IPS-20b (cell line): Measurements from ENCODE around the gene LAMP2.

Source experiments
- H3K27ac ChIP-seq: one replicate; pipeline ENCODE4 v1.5.1; 2013; ENCODE audit warnings: low read length
- H3K27me3 ChIP-seq: 2 replicates; pipeline ENCODE4 v1.6.1; 2013; ENCODE audit warnings: mild to moderate bottlenecking, low read length, inconsistent platforms; ENCODE audit not compliant: insufficient read depth
- H3K36me3 ChIP-seq: 2 replicates; pipeline ENCODE4 v1.6.1; 2013; ENCODE audit warnings: low read depth, mild to moderate bottlenecking, inconsistent platforms, low read length, moderate library complexity; ENCODE audit not compliant: insufficient read depth
- H3K4me1 ChIP-seq: 2 replicates; pipeline ENCODE4 v1.6.1; 2013; ENCODE audit warnings: mild to moderate bottlenecking, control low read depth, inconsistent platforms, low read length, moderate library complexity; ENCODE audit not compliant: insufficient read depth
- H3K4me3 ChIP-seq: 2 replicates; pipeline ENCODE4 v1.5.1; 2013; ENCODE audit warnings: mild to moderate bottlenecking, low read length, inconsistent platforms
- H3K9ac ChIP-seq: 2 replicates; pipeline ENCODE4 v1.6.1; 2013; ENCODE audit warnings: low read depth, mild to moderate bottlenecking, inconsistent platforms, low read length, moderate library complexity
- H3K9me3 ChIP-seq: 2 replicates; pipeline ENCODE4 v1.6.1; 2013; ENCODE audit warnings: mild to moderate bottlenecking, low read depth, low read length, inconsistent platforms; ENCODE audit not compliant: insufficient read depth

The LAMP2 gene

GRCh38 chrX:120401301-120401700 is 67.8 kb downstream of the LAMP2 start:
- Histone ChIP-seq H3K4me3 (no peak overlapping the region), H3K9me3 (no peaks in the 10 kb centered on the region), H3K27ac (no peak overlapping the region), H3K4me1 (no peaks in the 10 kb centered on the region), H3K36me3 (no peaks in the 10 kb centered on the region), H3K27me3 (no peaks in the 10 kb centered on the region), H3K9ac (no peak overlapping the region)

DNA sequence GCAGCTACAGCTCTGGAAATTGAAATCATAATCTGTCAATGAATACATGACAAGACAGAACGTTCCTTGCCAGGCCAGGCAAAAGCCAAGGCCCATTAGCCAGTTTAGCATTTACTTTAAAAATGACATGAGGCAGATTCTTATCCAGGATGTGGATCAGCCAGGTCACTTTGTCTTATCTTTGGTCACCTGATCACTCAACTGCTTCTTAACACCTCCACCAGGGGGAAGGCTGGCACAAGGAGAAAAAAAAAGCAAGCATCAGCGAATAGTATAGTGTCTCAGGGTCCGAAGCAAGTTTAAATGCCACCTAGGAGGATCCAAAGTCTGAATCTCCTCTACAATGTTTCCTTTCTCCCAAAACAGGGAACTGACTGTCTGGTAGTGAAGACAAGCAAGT is 88.4 kb downstream of the LAMP2 start:
- H3K4me1 ChIP-seq = peaks cover 9% of the 10 kb centered on the region; the same call in 1 of the 2 replicates
- H3K27ac ChIP-seq = no peak overlapping the region
- no peaks in the 10 kb centered on the region for H3K9me3 ChIP-seq
- no peaks in the 10 kb centered on the region for H3K27me3 ChIP-seq
- H3K4me3 ChIP-seq = no peak overlapping the region
- no peaks in the 10 kb centered on the region for H3K36me3 ChIP-seq
- H3K9ac ChIP-seq = no peak overlapping the region

DNA sequence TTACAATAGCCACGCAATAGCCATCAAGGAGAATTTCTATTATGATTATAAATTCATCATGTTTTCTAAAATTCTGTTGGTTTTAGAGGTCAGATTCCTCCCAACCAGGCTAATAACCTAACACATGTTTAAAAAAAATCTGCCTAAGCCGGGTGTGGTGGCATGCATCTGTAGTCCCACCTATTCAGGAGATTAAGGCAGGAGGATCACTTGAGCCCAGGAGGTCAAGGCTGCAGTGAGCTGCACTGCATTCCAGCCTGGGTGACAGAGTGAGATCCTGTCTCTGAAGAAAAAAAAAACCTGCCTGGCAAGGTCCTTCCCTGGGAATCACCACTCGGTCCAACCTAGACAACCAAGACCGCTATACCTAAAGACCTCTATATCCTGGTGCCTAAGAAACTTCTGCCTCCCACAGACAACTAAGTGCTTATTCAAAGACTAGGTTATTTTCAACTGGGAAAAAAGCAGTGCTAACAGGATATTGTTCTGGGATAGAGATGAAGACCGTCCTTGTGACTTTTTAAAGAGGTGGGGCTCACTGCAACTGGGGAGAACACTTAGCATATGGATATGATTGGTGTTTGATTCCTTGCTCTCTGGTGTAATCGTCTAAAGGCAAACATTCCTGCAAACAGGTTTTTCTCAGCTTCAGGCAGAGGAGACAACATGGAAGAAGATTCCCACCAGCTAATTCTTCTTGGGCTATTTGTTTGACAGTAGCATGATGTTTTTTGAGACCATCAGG is 89.0 kb downstream of the LAMP2 start:
- H3K4me1 ChIP-seq = peaks cover 9% of the 10 kb centered on the region; the same call in 1 of the 2 replicates
- no peak overlapping the region for H3K4me3 ChIP-seq
- H3K9me3 ChIP-seq = no peaks in the 10 kb centered on the region
- H3K27ac ChIP-seq = no peak overlapping the region
- H3K9ac ChIP-seq = no peak overlapping the region
- H3K36me3 ChIP-seq = no peaks in the 10 kb centered on the region
- no peaks in the 10 kb centered on the region for H3K27me3 ChIP-seq

DNA sequence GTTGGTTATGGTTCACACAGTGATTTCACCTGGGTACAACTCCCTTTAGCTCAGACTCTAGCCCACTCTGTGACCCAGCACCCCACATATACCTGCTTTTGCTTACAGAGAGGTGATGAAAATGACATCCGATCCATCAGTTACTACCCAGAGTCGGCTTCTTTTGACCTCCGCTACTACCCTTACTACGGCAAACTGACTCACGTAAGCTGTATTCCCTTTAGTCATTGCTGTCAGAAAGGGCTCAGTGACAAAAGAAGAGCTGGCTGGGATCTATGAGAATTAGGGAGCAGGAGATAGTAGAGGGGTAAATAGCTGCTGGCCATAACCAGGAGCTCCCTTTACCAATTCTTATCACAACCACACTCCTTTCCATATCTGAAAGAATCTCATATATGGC is 90.5 kb downstream of the LAMP2 start:
- H3K36me3 ChIP-seq = no peaks in the 10 kb centered on the region
- H3K4me1 ChIP-seq = peaks cover 9% of the 10 kb centered on the region; the same call in 1 of the 2 replicates
- no peak overlapping the region for H3K9ac ChIP-seq
- no peak overlapping the region for H3K27ac ChIP-seq
- no peak overlapping the region for H3K4me3 ChIP-seq
- no peaks in the 10 kb centered on the region for H3K9me3 ChIP-seq
- no peaks in the 10 kb centered on the region for H3K27me3 ChIP-seq
